OCI-LY1 (cell line): ENCODE results near the gene TRPC4AP.

Experiments
- H2AFZ ChIP-seq: fragments of 200-600 bp; sonication (generic), shearing (Covaris generic); 2 replicates; pipeline ENCODE4 v1.6.0; 2014; ENCODE audit warnings: antibody characterized with exemption, mild to moderate bottlenecking, low read length
- H3F3A ChIP-seq: fragments of 200-600 bp; sonication (generic), shearing (Covaris generic); 2 replicates; pipeline ENCODE4 v1.6.0; 2014; ENCODE audit warnings: mild to moderate bottlenecking, antibody characterized with exemption, low read length, moderate library complexity; ENCODE audit not compliant: insufficient read depth
- H3K27ac ChIP-seq: fragments of 200-600 bp; sonication (generic); 2 replicates; pipeline ENCODE4 v1.5.1; 2014; ENCODE audit warnings: low read length, mixed run types, mild to moderate bottlenecking, low read depth; ENCODE audit not compliant: poor library complexity, severe bottlenecking
- H3K27me3 ChIP-seq: fragments of 200-600 bp; sonication (generic); 2 replicates; pipeline ENCODE4 v1.6.0; 2014; ENCODE audit warnings: antibody characterized with exemption, mild to moderate bottlenecking, low read length, moderate library complexity; ENCODE audit not compliant: insufficient read depth
- H3K36me3 ChIP-seq: fragments of 200-600 bp; sonication (generic); 2 replicates; pipeline ENCODE4 v1.6.1; 2014; ENCODE audit warnings: mild to moderate bottlenecking, antibody characterized with exemption, low read length, moderate library complexity, mixed read lengths; ENCODE audit not compliant: insufficient read depth
- H3K4me1 ChIP-seq: fragments of 200-600 bp; sonication (generic); 2 replicates; pipeline ENCODE4 v1.5.1; 2014; ENCODE audit warnings: mild to moderate bottlenecking, low read length, moderate library complexity; ENCODE audit not compliant: insufficient read depth, severe bottlenecking
- H3K4me2 ChIP-seq: fragments of 200-600 bp; sonication (generic), shearing (Covaris generic); 2 replicates; pipeline ENCODE4 v1.6.1; 2014; ENCODE audit warnings: low read length
- H3K4me3 ChIP-seq: fragments of 200-600 bp; sonication (generic); 2 replicates; pipeline ENCODE4 v1.5.1; 2014; ENCODE audit warnings: low read length, low read depth, mild to moderate bottlenecking, mixed read lengths; ENCODE audit not compliant: poor library complexity, severe bottlenecking
- H3K79me2 ChIP-seq: fragments of 200-600 bp; shearing (Covaris generic); 2 replicates; pipeline ENCODE4 v1.6.1; 2016; ENCODE audit warnings: mixed run types, low read length, mixed read lengths; ENCODE audit not compliant: insufficient read depth
- H3K9ac ChIP-seq: fragments of 200-600 bp; sonication (generic), shearing (Covaris generic); 2 replicates; pipeline ENCODE4 v1.6.1; 2014; ENCODE audit warnings: mild to moderate bottlenecking, low read length, mixed read lengths
- H3K9me2 ChIP-seq: fragments of 200-600 bp; sonication (generic), shearing (Covaris generic); 2 replicates; pipeline ENCODE4 v1.6.1; 2014; ENCODE audit warnings: low read depth, mild to moderate bottlenecking, low read length, mixed read lengths
- H3K9me3 ChIP-seq: fragments of 200-600 bp; shearing (Covaris generic); 2 replicates; pipeline ENCODE4 v1.6.1; 2014; ENCODE audit warnings: low read length, mixed read lengths
- H4K20me1 ChIP-seq: fragments of 200-600 bp; sonication (generic), shearing (Covaris generic); 2 replicates; pipeline ENCODE4 v1.6.0; 2016; ENCODE audit warnings: mild to moderate bottlenecking, low read length; ENCODE audit not compliant: insufficient read depth
- EZH2 ChIP-seq: fragments of 200-600 bp; sonication (generic), shearing (Covaris generic); IDR thresholded peaks from 2 replicates; pipeline ENCODE4 v1.8.0; 2017; ENCODE audit warnings: borderline replicate concordance, mixed run types, mild to moderate bottlenecking, antibody characterized with exemption, low read length, moderate library complexity, mixed read lengths
- TF ChIP-seq, protein P1 (sequence below): fragments of 200-600 bp; sonication (generic), shearing (Covaris generic); IDR thresholded peaks from 2 replicates; pipeline ENCODE4 v1.5.1; 2017; ENCODE audit warnings: mild to moderate bottlenecking, antibody characterized with exemption, low read length, moderate library complexity, mixed read lengths

The TRPC4AP gene

GRCh38 chr20:35134472-35134871 lies 41.9 kb upstream of the TRPC4AP start:
- Histone ChIP-seq H3K27me3 (no peaks in the 10 kb centered on the region), H3F3A (no peaks in the 10 kb centered on the region), H3K36me3 (peaks cover 34% of the 10 kb centered on the region; the same call in 1 of the 2 replicates), H3K9me2 (no peaks in the 10 kb centered on the region), H3K4me2 (no peak overlapping the region), H4K20me1 (no peaks in the 10 kb centered on the region), H3K9ac (no peak overlapping the region), H3K4me1 (no peaks in the 10 kb centered on the region), H2AFZ (no peak overlapping the region), H3K79me2 (no peaks in the 10 kb centered on the region), H3K4me3 (no peak overlapping the region), H3K9me3 (no peaks in the 10 kb centered on the region), H3K27ac (no peak overlapping the region)
- no peak for TF ChIP-seq EZH2
- TF ChIP-seq, protein P1, sequence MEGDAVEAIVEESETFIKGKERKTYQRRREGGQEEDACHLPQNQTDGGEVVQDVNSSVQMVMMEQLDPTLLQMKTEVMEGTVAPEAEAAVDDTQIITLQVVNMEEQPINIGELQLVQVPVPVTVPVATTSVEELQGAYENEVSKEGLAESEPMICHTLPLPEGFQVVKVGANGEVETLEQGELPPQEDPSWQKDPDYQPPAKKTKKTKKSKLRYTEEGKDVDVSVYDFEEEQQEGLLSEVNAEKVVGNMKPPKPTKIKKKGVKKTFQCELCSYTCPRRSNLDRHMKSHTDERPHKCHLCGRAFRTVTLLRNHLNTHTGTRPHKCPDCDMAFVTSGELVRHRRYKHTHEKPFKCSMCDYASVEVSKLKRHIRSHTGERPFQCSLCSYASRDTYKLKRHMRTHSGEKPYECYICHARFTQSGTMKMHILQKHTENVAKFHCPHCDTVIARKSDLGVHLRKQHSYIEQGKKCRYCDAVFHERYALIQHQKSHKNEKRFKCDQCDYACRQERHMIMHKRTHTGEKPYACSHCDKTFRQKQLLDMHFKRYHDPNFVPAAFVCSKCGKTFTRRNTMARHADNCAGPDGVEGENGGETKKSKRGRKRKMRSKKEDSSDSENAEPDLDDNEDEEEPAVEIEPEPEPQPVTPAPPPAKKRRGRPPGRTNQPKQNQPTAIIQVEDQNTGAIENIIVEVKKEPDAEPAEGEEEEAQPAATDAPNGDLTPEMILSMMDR: no peak

- TF ChIP-seq, protein P1: no peak
Measured at GRCh38 chr20:35133735-35134134, 41.1 kb upstream of the TRPC4AP start.

GRCh38 chr20:35133031-35133430 lies 40.4 kb upstream of the TRPC4AP start:
- Histone ChIP-seq H3K27ac (no peak overlapping the region), H3K4me1 (no peaks in the 10 kb centered on the region)

More at GRCh38 chr20:35133735-35134134, 41.1 kb upstream of the TRPC4AP start:
- Histone ChIP-seq H4K20me1 (no peaks in the 10 kb centered on the region), H2AFZ (no peak overlapping the region), H3K27me3 (no peaks in the 10 kb centered on the region), H3K4me1 (no peaks in the 10 kb centered on the region), H3K36me3 (peaks cover 33% of the 10 kb centered on the region; the same call in 1 of the 2 replicates), H3K79me2 (no peaks in the 10 kb centered on the region), H3K4me2 (no peak overlapping the region), H3K9me3 (no peaks in the 10 kb centered on the region), H3K9me2 (no peaks in the 10 kb centered on the region), H3K27ac (no peak overlapping the region), H3F3A (no peaks in the 10 kb centered on the region), H3K4me3 (no peak overlapping the region), H3K9ac (no peak overlapping the region)

More at GRCh38 chr20:35133031-35133430, 40.4 kb upstream of the TRPC4AP start:
- H3K79me2 ChIP-seq: no peaks in the 10 kb centered on the region
- no peaks in the 10 kb centered on the region for H3K27me3 ChIP-seq
- H2AFZ ChIP-seq: no peak overlapping the region
- H3K36me3 ChIP-seq: peaks cover 27% of the 10 kb centered on the region; the same call in 1 of the 2 replicates
- no peaks in the 10 kb centered on the region for H3K9me2 ChIP-seq
- H3K4me3 ChIP-seq: no peak overlapping the region
- TF ChIP-seq, protein P1: no peak
- TF ChIP-seq EZH2: no peak
- no peaks in the 10 kb centered on the region for H4K20me1 ChIP-seq
- H3K4me2 ChIP-seq: no peak overlapping the region
- no peaks in the 10 kb centered on the region for H3F3A ChIP-seq
- no peaks in the 10 kb centered on the region for H3K9me3 ChIP-seq
- no peak overlapping the region for H3K9ac ChIP-seq
